GM21723 (cell line): Measurements from ENCODE around the gene NMNAT3.

Source experiments
- ATAC-seq: cut with Tn5 transposase; IDR thresholded peaks from one replicate; pipeline ENCODE4 v1.9.1; 2021; ENCODE audit warnings: mild to moderate bottlenecking, moderate library complexity; ENCODE audit not compliant: unreplicated experiment

NMNAT3 gene

GRCh38 chr3:139523718-139524117, 154.1 kb downstream of the NMNAT3 start:
- no peak for ATAC-seq

- ATAC-seq = no peak
Observed at GRCh38 chr3:139523166-139523565, 154.6 kb downstream of the NMNAT3 start.

- ATAC-seq = no peak
Observed at GRCh38 chr3:139522421-139522820, 155.4 kb downstream of the NMNAT3 start.

- no peak for ATAC-seq
Observed at GRCh38 chr3:139521816-139522215, 156.0 kb downstream of the NMNAT3 start.

GRCh38 chr3:139521144-139521543, 156.6 kb downstream of the NMNAT3 start:
- no peak for ATAC-seq

- no peak for ATAC-seq
Observed at GRCh38 chr3:139519998-139520737, 157.6 kb downstream of the NMNAT3 start.

GRCh38 chr3:139518926-139519842, 158.6 kb downstream of the NMNAT3 start:
- no peak for ATAC-seq

- ATAC-seq = no peak
Observed at GRCh38 chr3:139518306-139518705, 159.5 kb downstream of the NMNAT3 start.

- ATAC-seq = no peak
Observed at GRCh38 chr3:139517321-139518065, 160.3 kb downstream of the NMNAT3 start.

GRCh38 chr3:139514741-139515140, 163.0 kb downstream of the NMNAT3 start:
- no peak for ATAC-seq
